Measurements from ENCODE around the gene AFG3L2.

- TF ChIP-seq ESRRA (IDR thresholded peaks at IDR 0.05; ENCODE audit: low read length): no peak
- no peak for TF ChIP-seq MAX (IDR thresholded peaks at IDR 0.05; ENCODE audit: low read depth, low read length)
- no peak for TF ChIP-seq ZBTB33 (IDR thresholded peaks at IDR 0.05)
- no peak for TF ChIP-seq CTCF (IDR thresholded peaks at IDR 0.05 in 2 of 3, conservative IDR thresholded peaks at IDR 0.05 in 1 of 3; ENCODE audit: control insufficient read depth in 2 of 3, extremely low read depth in 1 of 3, insufficient read depth in 1 of 3, low read depth in 3 of 3, low read length in 3 of 3)
- no peak for TF ChIP-seq ZNF622 (IDR thresholded peaks at IDR 0.05)
- no peak for TF ChIP-seq MYC (IDR thresholded peaks at IDR 0.05; ENCODE audit: insufficient read depth, insufficient read length, insufficient replicate concordance, low read length, severe bottlenecking)
- no peak for TF ChIP-seq POLR2A (IDR thresholded peaks at IDR 0.05; ENCODE audit: low read depth, low read length)
- TF ChIP-seq ZNF274 (IDR thresholded peaks at IDR 0.05; ENCODE audit: insufficient read depth, insufficient read length): no peak
- no peak for TF ChIP-seq TCF7 (IDR thresholded peaks at IDR 0.05; ENCODE audit: borderline replicate concordance)
- TF ChIP-seq RAD21 (IDR thresholded peaks at IDR 0.05; ENCODE audit: insufficient read depth, low read depth, low read length): no peak
- TF ChIP-seq PAX5 (IDR thresholded peaks at IDR 0.05; ENCODE audit: borderline replicate concordance, low read depth, low read length): no peak
- TF ChIP-seq FOXK2 (IDR thresholded peaks at IDR 0.05): no peak
- no peak for TF ChIP-seq HDAC6 (IDR thresholded peaks at IDR 0.05; ENCODE audit: unreplicated experiment)
- no peak for TF ChIP-seq JUND (IDR thresholded peaks at IDR 0.05; ENCODE audit: low read depth, low read length)
Observed at GRCh38 chr18:12330766-12331165, 46.3 kb downstream of the AFG3L2 start.

Data from GM12878 (cell line).